IMR-90 (cell line): ENCODE data around the gene DACH1. TPM values are rescaled to one million over a fixed set of nuclear protein-coding genes. Genes with fewer than 3 reads are reported as not detected.

Experiments
- ATAC-seq: fragments of 200-7000 bp; cut with Tn5 transposase; 2 replicates; pipeline ENCODE4 v1.9.1; 2020; ENCODE audit warnings: low read depth, mild to moderate bottlenecking, moderate library complexity
- BruUV-seq: library from RNA; stranded (reverse); fragments of 400-500 nt; replicated peaks from 2 replicates; lab custom pipeline; 2021; lab: Mats Ljungman, UMichigan
- CTCF ChIA-PET: fragments of 300-600 bp; formaldehyde crosslinking; extraction: SDS; loops from one replicate; lab custom pipeline; 2021; ENCODE audit warnings: antibody characterized with exemption; lab: Yijun Ruan, JAX
- POLR2A ChIA-PET: fragments of 300-600 bp; sonication (Branson Sonifier 250); formaldehyde crosslinking; loops from one replicate; lab custom pipeline; 2022; ENCODE audit warnings: antibody characterized with exemption; ENCODE audit not compliant: unreplicated experiment; lab: Charles Lee
- DNase-seq: peaks from one replicate; pipeline ENCODE4 v3.0.0; 2013
- H2AFZ ChIP-seq: replicated peaks from 2 replicates; pipeline ENCODE3; 2013; ENCODE audit warnings: low read length, mild to moderate bottlenecking; ENCODE audit not compliant: poor library complexity
- H2AK5ac ChIP-seq: 2 replicates; pipeline ENCODE4 v1.6.1; 2013; ENCODE audit warnings: low read depth, low read length, inconsistent platforms
- H2AK9ac ChIP-seq: replicated peaks from 2 replicates; pipeline ENCODE3; 2013; ENCODE audit warnings: mild to moderate bottlenecking, low read depth, low read length, moderate library complexity; ENCODE audit not compliant: poor library complexity
- H2BK120ac ChIP-seq: 2 replicates; pipeline ENCODE4 v1.6.1; 2013; ENCODE audit warnings: low read depth, low read length, inconsistent platforms
- H2BK15ac ChIP-seq: 3 replicates; pipeline ENCODE4 v1.6.1; 2013; ENCODE audit warnings: low read depth, low read length, inconsistent platforms
- H2BK20ac ChIP-seq: 2 replicates; pipeline ENCODE4 v1.6.1; 2013; ENCODE audit warnings: low read depth, mild to moderate bottlenecking, inconsistent platforms, low read length, moderate library complexity
- H2BK5ac ChIP-seq: 2 replicates; pipeline ENCODE4 v1.6.1; 2013; ENCODE audit warnings: mild to moderate bottlenecking, low read depth, low read length, inconsistent platforms; ENCODE audit not compliant: poor library complexity, severe bottlenecking
- H3K14ac ChIP-seq: replicated peaks from 2 replicates; pipeline ENCODE4 v1.6.1; 2013; ENCODE audit warnings: low read depth, low read length, inconsistent platforms
- H3K18ac ChIP-seq: 2 replicates; pipeline ENCODE4 v1.6.1; 2013; ENCODE audit warnings: low read depth, low read length, control low read depth
- H3K23ac ChIP-seq: 2 replicates; pipeline ENCODE4 v1.6.1; 2013; ENCODE audit warnings: low read depth, low read length, inconsistent platforms
- H3K27ac ChIP-seq: 2 replicates; pipeline ENCODE4 v1.5.1; 2013; ENCODE audit warnings: mild to moderate bottlenecking, control low read depth, low read length; ENCODE audit not compliant: insufficient read depth
- H3K27me3 ChIP-seq: 2 replicates; pipeline ENCODE4 v1.6.1; 2013; ENCODE audit warnings: low read length; ENCODE audit not compliant: control insufficient read depth, insufficient read depth
- H3K36me3 ChIP-seq: 2 replicates; pipeline ENCODE4 v1.6.1; 2013; ENCODE audit warnings: low read length, mixed read lengths; ENCODE audit not compliant: control insufficient read depth, insufficient read depth
- H3K4ac ChIP-seq: 2 replicates; pipeline ENCODE4 v1.6.1; 2013; ENCODE audit warnings: low read depth, low read length, inconsistent platforms
- H3K4me1 ChIP-seq: 2 replicates; pipeline ENCODE4 v1.6.1; 2013; ENCODE audit warnings: low read length, mixed read lengths; ENCODE audit not compliant: control insufficient read depth, insufficient read depth
- H3K4me2 ChIP-seq: 2 replicates; pipeline ENCODE4 v1.6.1; 2013; ENCODE audit warnings: low read depth, mild to moderate bottlenecking, control low read depth, low read length, moderate library complexity
- H3K4me3 ChIP-seq: 2 replicates; pipeline ENCODE4 v1.5.1; 2013; ENCODE audit warnings: low read depth, mild to moderate bottlenecking, control low read depth, low read length, moderate library complexity; ENCODE audit not compliant: insufficient read depth
- H3K56ac ChIP-seq: 2 replicates; pipeline ENCODE4 v1.6.1; 2013; ENCODE audit warnings: low read length, inconsistent platforms; ENCODE audit not compliant: insufficient read depth; ENCODE audit errors: extremely low read depth
- H3K79me1 ChIP-seq, 2 experiments: 2 replicates each; pipeline ENCODE4 v1.6.1; 2013; ENCODE audit warnings: low read length in 2 of 2, inconsistent platforms in 1 of 2, low read depth in 1 of 2
- H3K9ac ChIP-seq: 2 replicates; pipeline ENCODE4 v1.6.1; 2013; ENCODE audit warnings: low read depth, low read length, control low read depth
- H3K9me1 ChIP-seq: 2 replicates; pipeline ENCODE4 v1.6.1; 2013; ENCODE audit warnings: low read length, inconsistent platforms; ENCODE audit not compliant: insufficient read depth
- H3K9me3 ChIP-seq: 2 replicates; pipeline ENCODE4 v1.6.1; 2013; ENCODE audit warnings: low read length; ENCODE audit not compliant: control insufficient read depth, insufficient read depth
- H4K20me1 ChIP-seq: 2 replicates; pipeline ENCODE4 v1.6.1; 2013; ENCODE audit warnings: low read length, inconsistent platforms; ENCODE audit not compliant: insufficient read depth
- H4K5ac ChIP-seq: 2 replicates; pipeline ENCODE4 v1.6.1; 2013; ENCODE audit warnings: mild to moderate bottlenecking, low read depth, low read length, control low read depth
- H4K8ac ChIP-seq, 2 experiments: 2 replicates each; pipeline ENCODE4 v1.6.1; 2013; ENCODE audit warnings: low read depth in 2 of 2, low read length in 2 of 2, control low read depth in 1 of 2, inconsistent platforms in 1 of 2
- H4K91ac ChIP-seq: 2 replicates; pipeline ENCODE4 v1.6.1; 2013; ENCODE audit warnings: low read depth, low read length, inconsistent platforms; ENCODE audit not compliant: insufficient read depth
- BHLHE40 ChIP-seq: fragments of 150-350 bp; IDR thresholded peaks from 2 replicates; pipeline ENCODE4 v1.6.1; 2016; ENCODE audit warnings: mild to moderate bottlenecking, low read depth, low read length
- CHD1 ChIP-seq: IDR thresholded peaks from 2 replicates; pipeline ENCODE4 v1.6.1; 2012; ENCODE audit warnings: low read depth, low read length, improper control_type of control experiment
- CTCF ChIP-seq: conservative IDR thresholded peaks from 2 replicates; pipeline ENCODE4 v1.5.1; 2012; ENCODE audit warnings: mild to moderate bottlenecking, low read depth, low read length, improper control_type of control experiment
- FOS ChIP-seq: fragments of 150-350 bp; IDR thresholded peaks from 2 replicates; pipeline ENCODE4 v1.6.1; 2016; ENCODE audit warnings: low read depth, low read length
- MAFK ChIP-seq: IDR thresholded peaks from 2 replicates; pipeline ENCODE4 v1.6.1; 2012; ENCODE audit warnings: low read depth, low read length, improper control_type of control experiment
- MXI1 ChIP-seq: IDR thresholded peaks from 2 replicates; pipeline ENCODE4 v1.6.1; 2012; ENCODE audit warnings: low read depth, mild to moderate bottlenecking, low read length, moderate library complexity, borderline replicate concordance
- NFE2L2 ChIP-seq: fragments of 150-350 bp; IDR thresholded peaks from 2 replicates; pipeline ENCODE4 v1.6.1; 2016; ENCODE audit warnings: low read depth, mild to moderate bottlenecking, low read length
- POLR2A ChIP-seq: IDR thresholded peaks from 2 replicates; pipeline ENCODE4 v1.6.1; 2012; ENCODE audit warnings: mild to moderate bottlenecking, low read depth, low read length
- RAD21 ChIP-seq: IDR thresholded peaks from 2 replicates; pipeline ENCODE4 v1.6.1; 2012; ENCODE audit warnings: low read length, improper control_type of control experiment
- RCOR1 ChIP-seq: IDR thresholded peaks from 2 replicates; pipeline ENCODE4 v1.6.1; 2012; ENCODE audit warnings: mild to moderate bottlenecking, low read length, improper control_type of control experiment; ENCODE audit not compliant: insufficient replicate concordance
- RFX5 ChIP-seq: IDR thresholded peaks from 2 replicates; pipeline ENCODE4 v1.8.0; 2012; ENCODE audit warnings: low read depth, mild to moderate bottlenecking, low read length, moderate library complexity
- SMC3 ChIP-seq: fragments of 150-350 bp; IDR thresholded peaks from 2 replicates; pipeline ENCODE4 v1.6.1; 2016; ENCODE audit warnings: low read depth, mild to moderate bottlenecking, antibody characterized with exemption, low read length, moderate library complexity
- USF2 ChIP-seq: fragments of 150-350 bp; IDR thresholded peaks from 2 replicates; pipeline ENCODE4 v1.6.1; 2017; ENCODE audit warnings: mild to moderate bottlenecking, antibody characterized with exemption, low read length, low read depth
- WGBS, 2 experiments: methylation state at CpG; one replicate each; pipeline versions ENCODE4 v1.1.5 to v1.1.7; 2013; ENCODE audit warnings: missing lambda C conversion rate in 2 of 2; ENCODE audit not compliant: insufficient read length in 1 of 2; ENCODE audit errors: extremely low coverage in 2 of 2; 5-methylcytosine and 5-hydroxymethylcytosine counted together
- dilution Hi-C: fragments of 300-500 bp; cut with HindIII; formaldehyde crosslinking; loops from one replicate; pipeline ENCODE4 v1.14.3; 2018; ENCODE audit warnings: low sequenced_read_pairs; ENCODE audit not compliant: unreplicated experiment
- in situ Hi-C: fragments of 300-500 bp; cut with MboI; formaldehyde crosslinking; loops from 3 replicates; pipeline ENCODE4 v1.14.3; 2019; ENCODE audit warnings: low sequenced_read_pairs, inconsistent platforms, mixed read lengths
- intact Hi-C: fragments of 100-400 bp; cut with micrococcal nuclease; formaldehyde crosslinking; loops from 2 replicates; pipeline ENCODE4 v1.10.0; 2022
- polyA plus RNA-seq, 3 experiments: library from polyadenylated mRNA; depleted of rRNA; stranded (reverse); fragments of >200 nt; gene quantifications; 2 replicates each; pipeline ENCODE4 v1.2.3, GENCODE V29; 2012; ENCODE audit warnings: low replicate concordance in 1 of 3
- total RNA-seq: library from RNA; depleted of rRNA; stranded (reverse); fragments of >200 nt; gene quantifications from 2 replicates; pipeline ENCODE4 v1.2.3, GENCODE V29; 2012

DACH1 gene
- total and polyA plus RNA-seq, 2 of the 4 experiments (the other 2 are of a cell fraction) = not detected

- no CpG with 5 or more reads among the region's 2 CpGs for WGBS, 2 experiments
- Histone ChIP-seq H4K20me1 (no peaks in the 10 kb centered on the region), H4K8ac (no peak overlapping the region), H3K79me1 (no peaks in the 10 kb centered on the region), H3K23ac (no peak overlapping the region), H2AK5ac (no peak overlapping the region), H3K4me1 (no peaks in the 10 kb centered on the region), H3K14ac (no peak overlapping the region), H2BK15ac (no peak overlapping the region), H4K5ac (no peak overlapping the region), H3K4me2 (no peak overlapping the region), H3K27ac (no peak overlapping the region), H2AFZ (no peak overlapping the region), H3K36me3 (no peaks in the 10 kb centered on the region), H2BK120ac (no peak overlapping the region), H4K91ac (no peak overlapping the region), H2BK20ac (no peak overlapping the region), H3K27me3 (no peaks in the 10 kb centered on the region), H3K9ac (no peak overlapping the region), H2BK5ac (no peak overlapping the region), H3K56ac (no peak overlapping the region), H2AK9ac (no peak overlapping the region), H3K4me3 (no peak overlapping the region), H3K18ac (no peak overlapping the region), H3K9me1 (no peaks in the 10 kb centered on the region), H3K4ac (no peak overlapping the region), H3K9me3 (no peaks in the 10 kb centered on the region)
- in situ Hi-C loops = no loop called here
- CTCF ChIA-PET = no interaction called here
- intact Hi-C loops = no loop called here
- no peak for DNase-seq
- POLR2A ChIA-PET = no interaction called here
- no peak for ATAC-seq
- TF ChIP-seq USF2 = no peak
- TF ChIP-seq BHLHE40 = no peak
- no peak for TF ChIP-seq RFX5
- no peak for TF ChIP-seq NFE2L2
- TF ChIP-seq CTCF = no peak
- TF ChIP-seq POLR2A = no peak
- no peak for TF ChIP-seq CHD1
- TF ChIP-seq MAFK = no peak
- no peak for TF ChIP-seq FOS
- no peak for TF ChIP-seq MXI1
- TF ChIP-seq SMC3 = no peak
- TF ChIP-seq RAD21 = no peak
- no peak for TF ChIP-seq RCOR1
- dilution Hi-C loops = no loop called here
- no TSS peak for BruUV-seq
These were observed 203.6 kb downstream of the DACH1 start for GRCh38 chr13:71663431-71663830.
